Activated naive CD8-positive, alpha-beta T cell treated with anti-CD3 and anti-CD28 coated beads for 36 hours (primary cell): Measurements from ENCODE around the gene LAMA1. TPM values are rescaled to one million over a fixed set of nuclear protein-coding genes. Genes with fewer than 3 reads are reported as not detected.
"Not testable (repeated sequence)": the region's sequence is repeated elsewhere in the genome, so short reads cannot be mapped to it uniquely, and the experiment has no call there.

Experiments
- DNase-seq: peaks from one replicate; pipeline ENCODE4 v3.0.0; 2021
- H3K27ac Mint-ChIP-seq: one replicate; pipeline ENCODE4 v1.8.0; 2022; ENCODE audit warnings: mild to moderate bottlenecking, moderate library complexity, mixed read lengths
- H3K27me3 Mint-ChIP-seq: one replicate; pipeline ENCODE4 v1.8.0; 2022; ENCODE audit warnings: mild to moderate bottlenecking, mixed read lengths
- H3K36me3 Mint-ChIP-seq: one replicate; pipeline ENCODE4 v1.8.0; 2021; ENCODE audit warnings: mild to moderate bottlenecking, mixed read lengths
- H3K4me1 Mint-ChIP-seq: one replicate; pipeline ENCODE4 v1.8.0; 2021; ENCODE audit warnings: mixed read lengths
- H3K4me3 Mint-ChIP-seq: one replicate; pipeline ENCODE4 v1.8.0; 2022; ENCODE audit warnings: mild to moderate bottlenecking, moderate library complexity, mixed read lengths
- H3K9me3 Mint-ChIP-seq: one replicate; pipeline ENCODE4 v1.8.0; 2022; ENCODE audit warnings: mixed read lengths
- total RNA-seq, 2 experiments: library from RNA; stranded (reverse); gene quantifications; one replicate each; pipeline ENCODE4 v1.2.3, GENCODE V29; 2021

The LAMA1 gene, protein sequence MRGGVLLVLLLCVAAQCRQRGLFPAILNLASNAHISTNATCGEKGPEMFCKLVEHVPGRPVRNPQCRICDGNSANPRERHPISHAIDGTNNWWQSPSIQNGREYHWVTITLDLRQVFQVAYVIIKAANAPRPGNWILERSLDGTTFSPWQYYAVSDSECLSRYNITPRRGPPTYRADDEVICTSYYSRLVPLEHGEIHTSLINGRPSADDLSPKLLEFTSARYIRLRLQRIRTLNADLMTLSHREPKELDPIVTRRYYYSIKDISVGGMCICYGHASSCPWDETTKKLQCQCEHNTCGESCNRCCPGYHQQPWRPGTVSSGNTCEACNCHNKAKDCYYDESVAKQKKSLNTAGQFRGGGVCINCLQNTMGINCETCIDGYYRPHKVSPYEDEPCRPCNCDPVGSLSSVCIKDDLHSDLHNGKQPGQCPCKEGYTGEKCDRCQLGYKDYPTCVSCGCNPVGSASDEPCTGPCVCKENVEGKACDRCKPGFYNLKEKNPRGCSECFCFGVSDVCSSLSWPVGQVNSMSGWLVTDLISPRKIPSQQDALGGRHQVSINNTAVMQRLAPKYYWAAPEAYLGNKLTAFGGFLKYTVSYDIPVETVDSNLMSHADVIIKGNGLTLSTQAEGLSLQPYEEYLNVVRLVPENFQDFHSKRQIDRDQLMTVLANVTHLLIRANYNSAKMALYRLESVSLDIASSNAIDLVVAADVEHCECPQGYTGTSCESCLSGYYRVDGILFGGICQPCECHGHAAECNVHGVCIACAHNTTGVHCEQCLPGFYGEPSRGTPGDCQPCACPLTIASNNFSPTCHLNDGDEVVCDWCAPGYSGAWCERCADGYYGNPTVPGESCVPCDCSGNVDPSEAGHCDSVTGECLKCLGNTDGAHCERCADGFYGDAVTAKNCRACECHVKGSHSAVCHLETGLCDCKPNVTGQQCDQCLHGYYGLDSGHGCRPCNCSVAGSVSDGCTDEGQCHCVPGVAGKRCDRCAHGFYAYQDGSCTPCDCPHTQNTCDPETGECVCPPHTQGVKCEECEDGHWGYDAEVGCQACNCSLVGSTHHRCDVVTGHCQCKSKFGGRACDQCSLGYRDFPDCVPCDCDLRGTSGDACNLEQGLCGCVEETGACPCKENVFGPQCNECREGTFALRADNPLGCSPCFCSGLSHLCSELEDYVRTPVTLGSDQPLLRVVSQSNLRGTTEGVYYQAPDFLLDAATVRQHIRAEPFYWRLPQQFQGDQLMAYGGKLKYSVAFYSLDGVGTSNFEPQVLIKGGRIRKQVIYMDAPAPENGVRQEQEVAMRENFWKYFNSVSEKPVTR (N-terminal part only)
- not detected for total RNA-seq

DNA sequence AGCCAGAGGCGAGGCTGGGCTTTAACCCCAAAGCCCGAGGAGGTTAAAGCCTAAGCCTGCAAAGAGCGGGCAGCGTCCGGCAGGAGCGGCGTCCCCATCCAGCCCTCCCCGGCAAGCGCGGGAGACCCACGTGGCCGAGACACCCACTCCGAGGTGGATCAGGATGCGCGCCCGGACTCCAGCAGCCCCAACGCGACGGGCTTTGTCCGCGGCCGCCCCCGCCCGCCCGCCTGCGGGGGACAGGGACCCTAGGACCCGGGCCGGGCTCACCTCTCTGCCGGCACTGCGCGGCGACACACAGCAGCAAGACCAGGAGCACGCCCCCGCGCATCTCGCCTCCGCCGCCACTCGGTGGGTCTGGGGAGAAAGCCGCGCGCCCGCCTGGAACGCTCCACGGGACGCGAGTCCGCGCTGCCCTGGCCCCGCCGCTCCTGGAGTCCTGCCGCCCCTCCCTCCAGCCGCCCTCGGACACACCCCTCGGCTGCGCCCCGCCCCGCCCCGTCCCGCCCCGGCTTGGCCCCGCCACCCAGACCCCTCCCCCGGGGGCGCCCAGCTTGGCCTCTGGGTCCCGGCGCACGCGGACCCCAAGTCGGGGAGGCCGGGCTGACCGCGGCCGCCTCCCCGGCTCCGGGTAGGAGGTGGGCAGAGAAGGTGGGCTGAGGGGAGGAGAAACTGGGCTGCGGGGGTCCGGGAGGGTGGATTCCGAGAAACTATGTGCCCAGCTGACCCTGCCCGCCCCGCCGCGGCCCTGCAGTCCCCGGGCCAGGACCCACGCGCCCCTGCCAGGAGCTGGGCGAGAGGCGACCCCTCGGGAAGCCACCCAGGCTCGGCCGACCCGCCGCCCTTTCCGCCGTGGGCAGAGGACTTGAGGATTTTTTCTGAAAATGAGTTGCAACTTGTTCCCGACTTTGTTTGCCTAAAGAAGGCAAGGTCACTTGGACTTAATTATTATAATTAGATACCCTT is at the start of gene LAMA1:
Gene LAMA1, minus strand, starts transcription at position 408 of the 966 bp plus-strand sequence. Its CDS starts 77 bp downstream, at position 331.
- peak within 1 kb of the TSS; percentile 65 for H3K4me3 Mint-ChIP-seq
- H3K27ac Mint-ChIP-seq = no peak within 1 kb of the TSS
- peaks cover 6% of the 10 kb centered on the region for H3K4me1 Mint-ChIP-seq
- H3K9me3 Mint-ChIP-seq = peaks cover 4% of the 10 kb centered on the region
- H3K27me3 Mint-ChIP-seq = peaks cover 55% of the 10 kb centered on the region
- no peak for DNase-seq
- H3K36me3 Mint-ChIP-seq = no peaks in the 10 kb centered on the region

DNA sequence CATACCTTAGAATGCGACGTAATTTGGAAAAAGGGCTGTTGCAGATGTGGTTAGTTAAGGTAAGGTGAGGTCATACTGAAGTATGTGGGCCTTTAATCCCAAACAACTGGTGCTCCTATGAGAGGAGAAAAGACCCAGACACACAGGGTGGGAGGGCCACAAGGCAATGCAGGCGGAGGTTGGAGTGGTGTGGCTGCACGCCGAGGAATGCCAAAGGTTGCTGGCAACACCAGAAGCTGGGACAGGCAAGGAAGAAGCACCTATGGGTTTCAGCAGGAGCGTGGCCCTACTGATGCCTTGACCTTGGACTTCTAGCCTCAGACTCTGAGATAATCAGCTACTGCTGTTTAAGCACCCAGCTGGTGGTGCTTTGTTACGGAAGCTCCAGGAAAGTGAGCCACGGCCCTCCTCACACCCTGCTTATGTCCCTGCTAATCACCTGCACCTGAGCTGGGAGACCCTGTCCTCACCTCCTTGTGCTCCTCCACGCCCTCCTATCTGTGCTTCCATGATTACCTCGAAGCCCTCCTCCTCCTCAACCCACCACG is 48.3 kb upstream of the LAMA1 start:
- Mint-ChIP-seq H3K36me3 (no peaks in the 10 kb centered on the region), H3K27ac (no peak overlapping the region)

DNA sequence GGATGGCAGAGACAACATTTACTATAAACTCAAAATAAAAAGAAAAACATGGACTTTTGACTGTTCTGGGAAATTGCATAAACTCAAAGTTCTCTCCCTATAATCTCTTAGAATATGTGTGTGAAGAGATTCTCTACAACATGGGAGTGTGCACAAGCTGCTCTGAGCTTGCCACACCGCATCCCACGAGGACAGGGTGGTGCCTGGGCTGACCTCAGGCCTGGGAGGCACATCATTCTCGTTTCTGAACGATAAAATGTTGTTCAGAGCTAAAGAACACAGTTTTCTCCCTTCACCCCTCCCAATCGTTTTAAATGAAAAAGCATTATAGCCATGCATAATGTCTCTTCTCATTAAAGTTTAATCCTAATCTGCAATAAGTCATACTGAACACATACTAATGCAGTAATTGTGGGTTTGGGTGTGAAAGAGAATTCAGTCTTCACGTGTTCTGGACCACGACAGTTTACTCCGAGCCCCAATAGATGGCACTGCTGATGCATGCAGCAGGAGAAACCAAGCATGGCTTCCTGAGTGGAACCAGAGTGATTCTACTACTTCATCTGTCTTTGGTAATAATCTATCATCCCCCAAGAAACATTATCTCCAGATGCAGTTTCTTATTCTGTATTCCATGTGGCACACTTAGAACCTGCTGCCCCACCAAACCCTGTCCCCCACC is 46.9 kb upstream of the LAMA1 start:
- Mint-ChIP-seq H3K4me3 (no peak overlapping the region), H3K4me1 (no peaks in the 10 kb centered on the region), H3K36me3 (no peaks in the 10 kb centered on the region), H3K27ac (no peak overlapping the region), H3K27me3 (no peaks in the 10 kb centered on the region), H3K9me3 (no peaks in the 10 kb centered on the region)
- DNase-seq = no peak

More for the DNA sequence above, 48.3 kb upstream of the LAMA1 start:
- H3K9me3 Mint-ChIP-seq = no peaks in the 10 kb centered on the region
- no peaks in the 10 kb centered on the region for H3K4me1 Mint-ChIP-seq
- no peak for DNase-seq
- H3K4me3 Mint-ChIP-seq = no peak overlapping the region
- no peaks in the 10 kb centered on the region for H3K27me3 Mint-ChIP-seq

DNA sequence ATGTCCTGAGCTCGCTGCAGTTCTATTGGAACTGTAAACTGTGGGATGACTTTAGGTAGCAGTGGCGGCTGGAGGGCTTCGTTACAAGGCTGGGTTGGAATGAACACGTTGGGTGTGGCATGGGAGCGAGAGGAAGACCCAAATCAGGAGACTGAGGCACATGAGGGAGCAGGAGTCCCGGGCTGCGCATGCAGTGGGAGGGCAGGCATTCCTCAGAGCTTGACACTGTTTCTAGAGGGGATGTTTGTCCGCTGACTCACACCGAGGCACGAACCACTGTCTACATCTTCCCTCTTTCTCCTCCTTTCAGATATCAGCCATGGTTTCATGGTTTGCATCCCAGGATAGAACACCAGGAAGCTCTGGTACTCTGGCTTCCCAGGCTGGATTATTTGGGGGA is 40.6 kb upstream of the LAMA1 start:
- H3K36me3 Mint-ChIP-seq = no peaks in the 10 kb centered on the region
- no peak overlapping the region for H3K27ac Mint-ChIP-seq
- H3K27me3 Mint-ChIP-seq = no peaks in the 10 kb centered on the region
- no peak for DNase-seq
- H3K4me3 Mint-ChIP-seq = no peak overlapping the region
- no peaks in the 10 kb centered on the region for H3K4me1 Mint-ChIP-seq
- H3K9me3 Mint-ChIP-seq = no peaks in the 10 kb centered on the region

DNA sequence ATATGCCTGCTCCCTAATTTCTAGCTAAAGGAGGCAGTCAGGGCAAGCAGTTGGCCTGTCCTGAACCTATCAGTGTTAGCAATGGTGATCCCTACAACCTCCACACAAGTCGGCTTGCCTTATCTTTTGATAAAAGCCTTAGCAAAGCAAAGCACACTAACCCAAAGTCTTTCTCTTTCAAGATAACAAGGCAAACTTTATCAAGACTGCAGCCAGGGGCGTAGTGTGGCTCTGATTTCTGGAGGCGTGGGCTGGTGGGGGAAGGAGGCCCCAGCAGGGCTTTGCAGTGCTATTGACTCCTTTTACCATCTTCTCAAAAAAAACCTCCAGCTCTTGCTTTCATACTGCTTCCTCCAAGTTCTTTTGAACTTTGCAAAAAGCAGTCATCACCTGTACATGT is 40.2 kb upstream of the LAMA1 start:
- no peak for DNase-seq
- Mint-ChIP-seq H3K9me3 (no peaks in the 10 kb centered on the region), H3K27me3 (no peaks in the 10 kb centered on the region), H3K4me1 (no peaks in the 10 kb centered on the region), H3K4me3 (no peak overlapping the region), H3K27ac (no peak overlapping the region), H3K36me3 (no peaks in the 10 kb centered on the region)

DNA sequence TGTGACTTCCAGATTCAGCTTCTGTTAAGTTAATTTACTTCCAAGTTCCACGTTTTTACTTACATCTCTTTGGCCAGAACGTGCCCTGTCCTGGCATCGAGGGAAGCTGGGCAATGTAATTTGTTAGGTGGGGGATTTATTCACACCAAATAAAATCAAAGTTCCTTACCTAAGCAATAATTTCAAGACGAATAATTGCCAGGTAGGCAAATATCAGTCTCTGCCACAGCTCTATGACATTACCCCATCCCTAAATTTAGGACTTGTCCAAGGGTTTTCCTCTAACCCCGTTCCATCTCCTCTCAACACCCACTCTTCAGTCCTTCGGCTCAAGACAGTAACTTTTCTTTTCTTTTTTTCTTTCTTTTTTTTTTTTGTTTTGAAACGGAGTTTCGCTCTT is 38.3 kb upstream of the LAMA1 start:
- no peak for DNase-seq
- no peak overlapping the region for H3K4me3 Mint-ChIP-seq
- no peaks in the 10 kb centered on the region for H3K36me3 Mint-ChIP-seq
- H3K4me1 Mint-ChIP-seq = no peaks in the 10 kb centered on the region
- no peaks in the 10 kb centered on the region for H3K27me3 Mint-ChIP-seq
- no peaks in the 10 kb centered on the region for H3K9me3 Mint-ChIP-seq
- H3K27ac Mint-ChIP-seq = no peak overlapping the region

DNA sequence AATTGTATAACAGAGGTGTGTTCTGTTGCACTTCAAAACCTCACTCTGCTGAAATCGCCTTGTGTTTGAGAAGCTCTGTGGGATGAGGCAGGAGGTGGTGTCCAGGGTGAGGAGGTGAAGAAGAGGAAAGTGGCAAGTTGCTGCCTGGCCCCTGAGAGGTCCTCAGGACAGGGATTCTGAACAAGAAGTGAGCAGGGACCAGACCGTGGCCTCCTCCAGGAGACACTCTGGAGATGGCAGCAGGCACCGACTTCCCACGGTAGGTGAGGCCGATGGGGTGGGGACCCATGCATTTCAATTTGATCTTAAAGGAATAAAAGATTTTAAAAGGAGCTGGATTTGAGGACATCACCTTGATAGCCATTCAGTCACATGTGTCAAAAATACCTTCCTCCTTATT is 37.5 kb upstream of the LAMA1 start:
- no peaks in the 10 kb centered on the region for H3K27me3 Mint-ChIP-seq
- no peak for DNase-seq
- no peaks in the 10 kb centered on the region for H3K4me1 Mint-ChIP-seq
- H3K27ac Mint-ChIP-seq = no peak overlapping the region
- no peaks in the 10 kb centered on the region for H3K36me3 Mint-ChIP-seq
- no peaks in the 10 kb centered on the region for H3K9me3 Mint-ChIP-seq
- no peak overlapping the region for H3K4me3 Mint-ChIP-seq

DNA sequence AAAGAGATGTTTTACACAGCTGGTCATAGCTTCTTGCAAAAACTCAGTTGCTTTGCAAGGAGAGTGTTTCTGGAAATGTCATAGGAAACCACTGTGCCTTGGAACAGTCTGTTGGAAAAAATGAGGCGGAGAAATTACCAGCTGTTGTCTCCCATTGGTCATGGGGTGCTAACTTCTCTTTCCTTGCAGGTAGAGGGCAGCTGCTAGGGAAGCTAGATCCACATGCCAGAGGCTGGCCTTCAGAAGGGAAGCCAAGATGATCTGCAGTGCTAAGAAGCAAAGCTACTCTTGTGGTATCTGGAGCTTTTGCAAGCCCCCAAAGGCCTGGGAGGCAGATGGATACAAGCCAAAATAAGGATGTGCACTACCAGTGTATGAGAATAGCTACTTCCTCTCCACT is 34.8 kb upstream of the LAMA1 start:
- no peak overlapping the region for H3K27ac Mint-ChIP-seq
- H3K4me3 Mint-ChIP-seq = no peak overlapping the region
- no peaks in the 10 kb centered on the region for H3K36me3 Mint-ChIP-seq
- no peaks in the 10 kb centered on the region for H3K27me3 Mint-ChIP-seq
- peaks cover 1% of the 10 kb centered on the region for H3K9me3 Mint-ChIP-seq
- no peaks in the 10 kb centered on the region for H3K4me1 Mint-ChIP-seq
- no peak for DNase-seq

DNA sequence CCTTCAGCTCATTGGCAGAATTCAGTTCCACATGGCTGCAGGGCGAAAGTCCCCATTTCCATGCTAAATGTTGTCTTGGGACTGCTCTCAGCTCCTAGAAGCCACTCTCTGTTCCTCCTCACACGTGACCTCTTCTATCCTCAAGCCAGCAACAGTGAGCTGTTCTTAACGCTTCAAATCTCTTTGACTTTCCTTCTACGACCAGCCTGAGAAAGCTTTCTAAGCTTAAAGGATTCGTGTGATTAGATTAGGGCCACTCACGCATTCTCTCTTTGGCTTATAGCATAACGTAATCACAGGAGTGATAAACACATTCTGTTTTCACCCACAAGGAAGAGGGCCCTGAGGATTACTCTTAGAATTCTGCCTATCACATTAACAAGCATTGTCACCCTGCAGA is 29.8 kb upstream of the LAMA1 start:
- Mint-ChIP-seq H3K4me3 (no peak overlapping the region), H3K4me1 (no peaks in the 10 kb centered on the region), H3K36me3 (no peaks in the 10 kb centered on the region), H3K9me3 (peaks cover 4% of the 10 kb centered on the region), H3K27me3 (no peaks in the 10 kb centered on the region), H3K27ac (no peak overlapping the region)
- DNase-seq = no peak

DNA sequence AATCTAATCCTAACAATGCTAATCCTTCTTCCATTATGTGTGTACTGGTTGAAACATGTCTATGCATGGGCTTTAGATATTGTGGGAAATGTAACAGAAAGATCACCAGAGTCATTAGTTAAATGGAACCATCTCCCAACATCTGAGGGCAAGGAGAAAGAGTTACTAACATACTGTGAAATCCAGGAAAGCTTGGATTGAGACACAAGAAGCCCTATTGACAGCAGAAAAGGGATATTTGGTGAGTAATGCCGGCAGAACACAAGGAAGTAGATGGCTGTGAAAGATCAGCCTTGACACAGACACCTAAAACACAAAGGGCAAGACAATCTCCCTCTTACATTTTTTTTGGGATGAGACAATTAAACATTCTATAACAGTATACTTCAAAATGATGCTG is 28.5 kb upstream of the LAMA1 start:
- Mint-ChIP-seq H3K4me3 (no peak overlapping the region), H3K4me1 (no peaks in the 10 kb centered on the region), H3K9me3 (peaks cover 4% of the 10 kb centered on the region), H3K36me3 (no peaks in the 10 kb centered on the region), H3K27me3 (no peaks in the 10 kb centered on the region), H3K27ac (no peak overlapping the region)
- DNase-seq = no peak

DNA sequence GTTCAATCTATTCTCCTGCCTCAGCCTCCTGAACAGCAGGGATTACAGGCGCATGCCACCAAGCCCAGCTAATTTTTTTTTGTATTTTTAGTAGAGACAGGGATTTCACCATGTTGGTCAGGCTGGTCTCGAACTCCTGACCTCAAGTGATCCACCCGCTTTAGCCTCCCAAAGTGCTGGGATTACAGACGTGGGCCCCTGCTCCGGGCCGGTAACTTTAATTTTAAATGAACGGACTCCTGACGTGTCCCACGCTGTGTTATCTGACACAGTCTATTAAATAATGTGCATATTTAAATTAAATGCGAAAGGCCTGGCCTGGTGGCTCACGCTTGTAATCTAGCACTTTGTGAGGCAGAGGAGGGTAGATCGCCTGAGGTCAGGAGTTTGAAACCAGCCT is 27.3 kb upstream of the LAMA1 start:
- not testable (repeated sequence) for H3K36me3 Mint-ChIP-seq, H3K4me3 Mint-ChIP-seq, H3K27me3 Mint-ChIP-seq, DNase-seq, H3K4me1 Mint-ChIP-seq, H3K9me3 Mint-ChIP-seq, H3K27ac Mint-ChIP-seq

DNA sequence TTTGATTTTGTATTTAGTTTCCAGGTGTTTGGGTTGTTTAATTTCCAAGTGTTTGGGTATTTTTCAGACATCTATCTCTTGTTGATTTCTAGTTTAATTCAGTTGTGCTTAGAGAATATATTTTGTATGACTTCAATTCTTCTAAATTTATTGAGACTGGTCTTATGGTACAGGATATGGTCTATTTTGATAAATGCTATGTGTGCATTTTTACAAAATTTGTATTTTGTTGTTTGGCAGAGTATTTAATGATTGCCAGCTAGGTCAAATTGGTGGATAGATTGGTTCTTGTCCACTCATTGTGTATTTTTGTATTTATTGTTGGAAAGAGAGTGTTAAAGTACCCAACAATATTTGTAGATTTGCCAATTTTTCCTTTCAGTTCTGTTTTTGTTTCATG is 23.7 kb upstream of the LAMA1 start:
- Mint-ChIP-seq H3K4me3 (no peak overlapping the region), H3K27me3 (no peaks in the 10 kb centered on the region), H3K27ac (no peak overlapping the region), H3K9me3 (peaks cover 5% of the 10 kb centered on the region), H3K4me1 (no peaks in the 10 kb centered on the region), H3K36me3 (no peaks in the 10 kb centered on the region)
- DNase-seq = no peak

DNA sequence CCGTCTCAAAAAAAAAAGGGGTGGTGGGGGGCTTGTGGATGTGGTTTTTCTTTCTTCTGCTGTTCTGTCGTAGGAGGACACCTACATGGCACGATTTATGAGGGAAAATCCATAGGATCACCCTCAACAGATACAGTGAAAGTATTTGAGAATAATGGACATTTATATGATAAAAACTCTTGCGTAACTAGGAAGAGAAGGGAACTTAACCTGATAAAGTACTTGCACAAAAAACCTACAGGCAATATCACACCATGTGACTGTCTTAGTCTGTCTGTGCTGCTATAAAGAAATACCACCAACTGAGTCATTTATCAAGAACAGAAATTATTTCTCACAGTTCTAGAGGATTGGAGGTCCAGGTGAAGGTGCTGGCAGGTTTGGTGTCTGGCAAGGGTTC is 21.8 kb upstream of the LAMA1 start:
- H3K27me3 Mint-ChIP-seq = no peaks in the 10 kb centered on the region
- H3K4me1 Mint-ChIP-seq = no peaks in the 10 kb centered on the region
- DNase-seq = no peak
- no peak overlapping the region for H3K4me3 Mint-ChIP-seq
- peaks cover 5% of the 10 kb centered on the region for H3K9me3 Mint-ChIP-seq
- no peaks in the 10 kb centered on the region for H3K36me3 Mint-ChIP-seq
- no peak overlapping the region for H3K27ac Mint-ChIP-seq
